ENCODE results near the gene LAPTM5. TPM values are rescaled to one million over a fixed set of nuclear protein-coding genes. Genes with fewer than 3 reads are reported as not detected.

The LAPTM5 gene
- total and polyA plus RNA-seq, 10 of the 15 experiments (the other 5 are each of a cell fraction or from before 2014, with no cell fraction given): 24.1 to 1,034 (median 687) TPM

DNA sequence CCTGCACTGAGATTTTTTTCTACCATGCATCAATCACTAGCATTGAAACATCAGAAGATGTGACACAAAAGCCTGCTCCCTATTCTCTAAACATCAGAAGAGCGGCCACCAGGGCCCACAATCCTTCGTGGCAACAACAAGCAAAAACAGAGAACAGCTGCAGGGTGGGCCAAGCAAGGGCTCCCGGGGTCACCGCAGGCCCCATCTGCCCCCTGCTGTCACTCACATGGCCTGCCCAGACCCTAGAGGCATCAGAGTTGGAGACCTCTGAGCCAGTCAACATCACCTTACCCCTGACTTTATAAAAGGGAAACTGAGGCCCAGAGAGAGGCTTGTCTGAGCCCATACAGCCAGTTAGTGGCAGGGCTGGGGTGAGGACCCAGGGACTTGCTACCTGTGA is 1.8 kb downstream of the LAPTM5 start (continued):
- peak; percentile 47 for TF ChIP-seq PBX3 (IDR thresholded peaks at IDR 0.05; ENCODE audit: insufficient replicate concordance, low read depth, low read length)
- peak in 1 of 3 experiments; percentile 23; a peak in 1 of 6 replicates for TF ChIP-seq CTCF (IDR thresholded peaks at IDR 0.05 in 2 of 3, conservative IDR thresholded peaks at IDR 0.05 in 1 of 3; ENCODE audit: control insufficient read depth in 2 of 3, extremely low read depth in 1 of 3, insufficient read depth in 1 of 3, low read depth in 3 of 3, low read length in 3 of 3)
- no peak for TF ChIP-seq TCF3 (IDR thresholded peaks at IDR 0.05; ENCODE audit: borderline replicate concordance, insufficient read depth, low read depth, low read length)
- no peak for TF ChIP-seq RB1 (IDR thresholded peaks at IDR 0.05; ENCODE audit: borderline replicate concordance)
- TF ChIP-seq CREM (IDR thresholded peaks at IDR 0.05; ENCODE audit: low read depth): no peak
- TF ChIP-seq CHD2 (IDR thresholded peaks at IDR 0.05; ENCODE audit: borderline replicate concordance, low read depth, low read length): no peak
- TF ChIP-seq MXI1 (IDR thresholded peaks at IDR 0.05; ENCODE audit: low read depth, low read length): no peak
- TF ChIP-seq SIX5 (IDR thresholded peaks at IDR 0.05; ENCODE audit: low read depth, low read length, severe bottlenecking): no peak
- no peak for TF ChIP-seq E4F1 (IDR thresholded peaks at IDR 0.05; ENCODE audit: borderline replicate concordance, partially characterized antibody)
- TF ChIP-seq HSF1 (IDR thresholded peaks at IDR 0.05; ENCODE audit: low read depth, low read length): no peak
- no peak for TF ChIP-seq ZZZ3 (IDR thresholded peaks at IDR 0.05; ENCODE audit: control insufficient read depth, insufficient read length, low read depth)
- no peak for TF ChIP-seq KDM1A (IDR thresholded peaks at IDR 0.05; ENCODE audit: borderline replicate concordance)
- TF ChIP-seq MTA3 (IDR thresholded peaks at IDR 0.05; ENCODE audit: borderline replicate concordance, low read length): no peak
- no peak for TF ChIP-seq MYB (IDR thresholded peaks at IDR 0.05; ENCODE audit: borderline replicate concordance, low read depth, low read length)
- TF ChIP-seq CBFB (IDR thresholded peaks at IDR 0.05; ENCODE audit: low read depth): no peak
- TF ChIP-seq SUPT20H (IDR thresholded peaks at IDR 0.05; ENCODE audit: borderline replicate concordance, control insufficient read depth, low read depth, low read length): no peak
- TF ChIP-seq ZNF274 (IDR thresholded peaks at IDR 0.05; ENCODE audit: insufficient read depth, insufficient read length): no peak
- 0 out of 2 replicates have a peak, but pooled peaks have one; percentile 54 for TF ChIP-seq CHD1 (IDR thresholded peaks at IDR 0.05; ENCODE audit: low read depth, low read length)
- no peak for TF ChIP-seq RELA (IDR thresholded peaks at IDR 0.05; ENCODE audit: borderline replicate concordance, partially characterized antibody)
- TF ChIP-seq SKIL (IDR thresholded peaks at IDR 0.05; ENCODE audit: low read depth, poor library complexity, severe bottlenecking): no peak
- TF ChIP-seq YBX1 (IDR thresholded peaks at IDR 0.05): no peak
- TF ChIP-seq SRF (IDR thresholded peaks at IDR 0.05; ENCODE audit: low read depth in 2 of 2, low read length in 2 of 2): no peak

Data from GM12878 (cell line).